Measurements from ENCODE around the gene SLC25A11.

SLC25A11 gene

GRCh38 chr17:4900231-4901107 is 39.4 kb downstream of the SLC25A11 start:
- H3K4me3 ChIP-seq (ENCODE audit: low read depth, low read length): peak overlapping the region; percentile 50
- no peak for TF ChIP-seq CTCF (IDR thresholded peaks at IDR 0.05; ENCODE audit: borderline replicate concordance, insufficient read depth, low read depth, low read length)

DNA sequence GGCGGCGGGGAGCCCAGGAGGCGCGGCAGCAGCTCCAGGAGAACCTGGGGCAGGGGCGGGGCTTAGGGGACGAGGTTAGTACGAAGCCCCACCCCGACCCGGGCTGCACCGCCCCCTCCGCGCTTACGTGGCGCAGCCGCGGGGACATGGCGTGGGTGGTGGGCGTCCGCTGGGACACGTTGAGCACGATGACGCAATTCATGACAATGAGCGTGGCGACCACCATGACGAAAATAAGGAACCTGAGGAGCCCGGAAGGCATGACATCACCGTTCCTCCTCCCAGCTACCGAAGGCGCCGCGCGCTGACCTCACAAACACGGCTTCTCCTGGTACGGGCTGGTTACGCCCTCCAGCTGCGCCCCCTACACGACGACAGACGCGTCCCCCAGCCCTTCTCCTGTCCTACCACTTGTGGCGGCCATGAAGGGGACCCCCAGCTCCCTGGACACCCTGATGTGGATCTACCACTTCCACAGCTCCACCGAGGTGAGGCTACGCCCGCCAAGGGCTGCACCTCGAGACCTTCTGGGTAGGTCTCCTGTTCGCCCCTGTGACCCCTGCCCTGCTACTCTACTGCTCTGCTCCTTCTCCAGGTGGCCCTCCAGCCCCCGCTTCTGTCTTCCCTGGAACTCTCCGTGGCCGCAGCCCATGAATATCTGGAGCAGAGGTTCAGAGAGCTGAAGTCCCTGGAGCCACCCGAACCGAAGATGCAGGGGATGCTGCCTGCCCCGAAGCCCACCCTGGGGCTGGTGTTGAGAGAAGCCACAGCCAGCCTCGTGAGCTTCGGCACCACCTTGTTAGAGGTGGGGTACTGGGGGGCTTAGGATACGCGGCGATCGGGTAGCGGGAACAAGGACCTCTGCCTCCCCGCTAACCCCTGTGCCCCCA is 40.3 kb downstream of the SLC25A11 start, which contains the start of gene C17orf107:
Gene C17orf107 (plus strand): TSS at position 196 of the 890 bp plus-strand sequence. CDS start 227 bp downstream, at position 423.
- peak within 1 kb of the TSS; percentile 53 for H3K4me3 ChIP-seq (ENCODE audit: low read depth, low read length)
- no peak for TF ChIP-seq CTCF (IDR thresholded peaks at IDR 0.05; ENCODE audit: borderline replicate concordance, insufficient read depth, low read depth, low read length)

DNA sequence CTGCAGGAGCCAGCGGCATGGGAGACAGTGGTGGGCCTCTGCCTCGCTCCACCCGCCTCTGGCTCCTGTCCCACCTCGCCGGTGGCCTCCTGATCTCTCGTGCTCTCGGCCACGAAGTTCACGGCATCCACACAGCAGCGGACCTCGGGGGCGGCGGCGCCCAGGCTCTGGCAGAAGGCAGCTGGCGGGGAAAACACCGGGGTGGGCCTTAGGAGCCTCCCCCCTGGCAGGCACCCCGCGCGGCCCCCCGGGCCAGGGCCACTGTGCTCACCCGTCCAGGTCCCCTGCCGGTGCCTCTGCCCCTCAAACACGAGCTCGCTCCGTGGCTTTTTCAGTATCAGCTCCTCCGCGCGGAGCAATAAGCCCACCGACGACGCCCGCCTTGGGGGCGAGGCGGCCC is 40.9 kb downstream of the SLC25A11 start:
- no peak for TF ChIP-seq CTCF (IDR thresholded peaks at IDR 0.05; ENCODE audit: borderline replicate concordance, insufficient read depth, low read depth, low read length)
- peak overlapping the region; percentile 53 for H3K4me3 ChIP-seq (ENCODE audit: low read depth, low read length)

DNA sequence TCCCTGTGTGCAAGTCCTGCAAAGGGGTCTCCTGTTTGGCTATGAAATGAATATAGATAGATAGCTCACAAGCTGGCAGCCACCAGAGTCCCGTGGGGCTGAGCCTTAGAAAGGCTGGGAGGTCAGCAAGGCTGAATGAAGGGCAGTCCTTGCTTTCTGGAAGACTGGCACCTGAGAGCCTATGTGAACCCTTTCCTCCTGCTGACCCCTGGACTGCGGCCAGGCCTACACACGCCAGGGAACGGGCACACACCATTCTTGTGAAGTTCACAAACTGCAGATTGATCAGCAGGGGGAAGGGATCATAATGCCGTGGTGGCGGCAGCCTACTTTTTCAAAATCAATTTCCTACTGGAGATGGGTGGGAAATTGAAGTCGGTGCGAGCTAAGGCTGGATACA is 41.5 kb downstream of the SLC25A11 start:
- no peak for TF ChIP-seq CTCF (IDR thresholded peaks at IDR 0.05; ENCODE audit: borderline replicate concordance, insufficient read depth, low read depth, low read length)
- H3K4me3 ChIP-seq (ENCODE audit: low read depth, low read length): no peak overlapping the region

DNA sequence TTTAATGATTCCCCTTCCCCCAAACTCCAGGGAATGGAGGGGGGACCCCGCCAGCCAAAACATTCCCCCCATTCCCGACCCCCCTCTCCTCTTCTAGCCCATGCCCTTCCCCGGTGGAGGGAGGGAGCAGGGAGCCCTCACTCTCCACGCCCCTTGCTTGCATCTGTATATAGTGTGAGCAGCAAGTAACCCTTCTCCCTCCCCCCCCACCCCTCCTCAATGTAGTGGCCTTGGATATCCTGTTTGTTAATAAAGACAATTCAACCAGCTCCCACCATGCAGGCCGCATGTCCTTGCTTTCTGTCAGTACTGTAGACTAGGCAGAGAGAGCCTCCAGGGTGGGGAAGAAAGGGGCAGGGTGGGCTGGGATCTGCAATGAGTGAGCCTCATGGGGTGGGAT is 42.1 kb downstream of the SLC25A11 start:
- no peak for TF ChIP-seq CTCF (IDR thresholded peaks at IDR 0.05; ENCODE audit: borderline replicate concordance, insufficient read depth, low read depth, low read length)
- H3K4me3 ChIP-seq (ENCODE audit: low read depth, low read length): no peak overlapping the region

DNA sequence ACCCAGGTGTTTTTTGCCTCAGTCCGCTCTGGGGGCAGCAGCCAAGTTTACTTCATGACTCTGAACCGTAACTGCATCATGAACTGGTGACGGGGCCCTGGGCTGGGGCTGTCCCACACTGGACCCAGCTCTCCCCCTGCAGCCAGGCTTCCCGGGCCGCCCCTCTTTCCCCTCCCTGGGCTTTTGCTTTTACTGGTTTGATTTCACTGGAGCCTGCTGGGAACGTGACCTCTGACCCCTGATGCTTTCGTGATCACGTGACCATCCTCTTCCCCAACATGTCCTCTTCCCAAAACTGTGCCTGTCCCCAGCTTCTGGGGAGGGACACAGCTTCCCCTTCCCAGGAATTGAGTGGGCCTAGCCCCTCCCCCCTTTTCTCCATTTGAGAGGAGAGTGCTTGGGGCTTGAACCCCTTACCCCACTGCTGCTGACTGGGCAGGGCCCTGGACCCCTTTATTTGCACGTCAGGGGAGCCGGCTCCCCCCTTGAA is 42.6 kb downstream of the SLC25A11 start:
- no peak overlapping the region for H3K4me3 ChIP-seq (ENCODE audit: low read depth, low read length)
- TF ChIP-seq CTCF (IDR thresholded peaks at IDR 0.05; ENCODE audit: borderline replicate concordance, insufficient read depth, low read depth, low read length): no peak

Data from GM12875 (cell line).